Activated T-helper 2 cell treated with anti-CD3 and anti-CD28 coated beads, Interferon-gamma antibody, Interleukin-2, Interleukin-4, amounts not matched to agents 10 μg/mL and 5 μg/mL and 100 μg/mL, durations not matched to agents 14 hours and 24 hours and 36 hours (primary cell): ENCODE measurements around the gene TXNDC15. TPM values are rescaled to one million over a fixed set of nuclear protein-coding genes. Genes with fewer than 3 reads are reported as not detected.

Experiments
- DNase-seq: peaks from one replicate; pipeline ENCODE4 v3.0.0; 2021; ENCODE audit warnings: low spot score
- H3K27ac Mint-ChIP-seq: one replicate; pipeline ENCODE4 v1.8.0; 2021; ENCODE audit warnings: mixed read lengths
- H3K27me3 Mint-ChIP-seq: one replicate; pipeline ENCODE4 v1.8.0; 2021; ENCODE audit warnings: low read depth, mixed read lengths
- H3K36me3 Mint-ChIP-seq: one replicate; pipeline ENCODE4 v1.8.0; 2021; ENCODE audit warnings: low read depth, mixed read lengths
- H3K4me1 Mint-ChIP-seq: one replicate; pipeline ENCODE4 v1.8.0; 2021; ENCODE audit warnings: low read depth, mixed read lengths
- H3K4me3 Mint-ChIP-seq: one replicate; pipeline ENCODE4 v1.8.0; 2021; ENCODE audit warnings: low read depth, mild to moderate bottlenecking, moderate library complexity, mixed read lengths
- H3K9me3 Mint-ChIP-seq: one replicate; pipeline ENCODE4 v1.8.0; 2021; ENCODE audit warnings: mixed read lengths
- intact Hi-C: fragments of 100-400 bp; cut with micrococcal nuclease; formaldehyde crosslinking; loops from one replicate; pipeline ENCODE4 v1.15.1; 2023
- total RNA-seq: library from RNA; stranded (reverse); gene quantifications from 2 replicates; pipeline ENCODE4 v1.2.3, GENCODE V29; 2022

Gene TXNDC15
- total RNA-seq, 1 donor from 2014 or later: 53.9 TPM

GRCh38 chr5:134943547-134943946 is 69.4 kb downstream of the TXNDC15 start:
- Mint-ChIP-seq H3K27ac (no peak overlapping the region), H3K4me3 (no peak overlapping the region), H3K27me3 (no peaks in the 10 kb centered on the region), H3K36me3 (peaks cover 8% of the 10 kb centered on the region), H3K4me1 (no peaks in the 10 kb centered on the region), H3K9me3 (no peaks in the 10 kb centered on the region)
- no peak for DNase-seq
- intact Hi-C loops: no loop called here

GRCh38 chr5:134944630-134945029 is 70.5 kb downstream of the TXNDC15 start:
- no peaks in the 10 kb centered on the region for H3K4me1 Mint-ChIP-seq
- no peak overlapping the region for H3K4me3 Mint-ChIP-seq
- DNase-seq: no peak
- no peak overlapping the region for H3K27ac Mint-ChIP-seq
- no peaks in the 10 kb centered on the region for H3K27me3 Mint-ChIP-seq
- peaks cover 8% of the 10 kb centered on the region for H3K36me3 Mint-ChIP-seq
- intact Hi-C loops: no loop called here
- H3K9me3 Mint-ChIP-seq: no peaks in the 10 kb centered on the region

GRCh38 chr5:134945041-134945440 is 70.9 kb downstream of the TXNDC15 start:
- H3K27ac Mint-ChIP-seq: no peak overlapping the region
- H3K27me3 Mint-ChIP-seq: no peaks in the 10 kb centered on the region
- H3K9me3 Mint-ChIP-seq: no peaks in the 10 kb centered on the region
- intact Hi-C loops: no loop called here
- peaks cover 8% of the 10 kb centered on the region for H3K36me3 Mint-ChIP-seq
- H3K4me1 Mint-ChIP-seq: no peaks in the 10 kb centered on the region
- DNase-seq: no peak
- H3K4me3 Mint-ChIP-seq: no peak overlapping the region

DNA sequence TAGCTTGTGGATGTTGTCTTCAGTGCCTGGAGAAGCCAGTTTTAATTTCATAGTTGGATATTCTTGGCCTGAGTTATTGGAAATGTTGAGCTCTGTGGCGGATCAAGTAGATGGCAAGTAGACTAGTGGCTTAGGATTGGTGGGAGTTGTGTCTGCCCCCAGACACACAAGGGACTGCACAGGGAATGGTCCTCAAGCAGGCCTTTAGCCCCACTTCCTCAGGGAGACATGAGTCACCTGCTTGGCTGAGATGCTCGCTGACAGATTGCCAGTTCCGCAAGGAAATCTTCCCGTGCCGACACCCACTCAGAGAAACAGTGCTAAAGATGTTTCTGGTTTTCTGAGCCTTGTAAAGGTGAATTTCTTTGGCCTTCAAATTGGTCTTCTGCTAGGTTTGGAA is 74.7 kb downstream of the TXNDC15 start:
- intact Hi-C loops: no loop called here
- Mint-ChIP-seq H3K27me3 (no peaks in the 10 kb centered on the region), H3K4me1 (no peaks in the 10 kb centered on the region), H3K36me3 (peaks cover 6% of the 10 kb centered on the region), H3K4me3 (no peak overlapping the region), H3K27ac (no peak overlapping the region), H3K9me3 (peaks cover 6% of the 10 kb centered on the region)
- DNase-seq: no peak

- no peaks in the 10 kb centered on the region for H3K27me3 Mint-ChIP-seq
- peaks cover 9% of the 10 kb centered on the region for H3K36me3 Mint-ChIP-seq
- no peak for DNase-seq
- H3K4me1 Mint-ChIP-seq: no peaks in the 10 kb centered on the region
- no peak overlapping the region for H3K4me3 Mint-ChIP-seq
- no peak overlapping the region for H3K27ac Mint-ChIP-seq
- intact Hi-C loops: no loop called here
- peaks cover 10% of the 10 kb centered on the region for H3K9me3 Mint-ChIP-seq
Observed at GRCh38 chr5:134949316-134949715, 75.1 kb downstream of the TXNDC15 start.

Other genes with a start within 250 kb of the TXNDC15 start
- 43.6 and 47.5 TPM in 2 replicates for gene SAR1B, start 241.5 kb upstream of the TXNDC15 start, total RNA-seq
- 33.9 and 34.0 TPM in 2 replicates for gene SEC24A, start 225.6 kb upstream of the TXNDC15 start, total RNA-seq
- gene CAMLG, start 135.8 kb upstream of the TXNDC15 start, total RNA-seq: 28.1 and 29.1 TPM in 2 replicates
- gene DDX46, start 115.6 kb upstream of the TXNDC15 start, total RNA-seq: 75.2 and 83.9 TPM in 2 replicates
- gene C5orf24, start 28.4 kb upstream of the TXNDC15 start, total RNA-seq: 36.0 and 40.5 TPM in 2 replicates
- 13.3 and 14.1 TPM in 2 replicates for gene PCBD2, start 30.8 kb downstream of the TXNDC15 start, total RNA-seq
- 0.34 and 0.90 TPM in 2 replicates for gene CATSPER3, start 93.5 kb downstream of the TXNDC15 start, total RNA-seq
- gene PITX1, start 159.9 kb downstream of the TXNDC15 start, total RNA-seq: 0.39 and 0.46 TPM in 2 replicates